Bronchial epithelial cell (primary cell): ENCODE measurements around the gene ACER2. TPM values are rescaled to one million over a fixed set of nuclear protein-coding genes. Genes with fewer than 3 reads are reported as not detected.
"Not testable (repeated sequence)": the region's sequence is repeated elsewhere in the genome, so short reads cannot be mapped to it uniquely, and the experiment has no call there.

Source experiments
- DNase-seq: peaks from one replicate; pipeline ENCODE4 v3.0.0-alpha.2; 2010; ENCODE audit warnings: low read depth
- FAIRE-seq: peaks from 2 replicates; lab custom pipeline; 2011; peaks lifted over from hg19 to GRCh38; lab: Jason Lieb, UNC
- H3K27me3 ChIP-seq: 2 replicates; pipeline ENCODE4 v1.5.1; 2011; ENCODE audit warnings: low read length; ENCODE audit not compliant: control insufficient read depth, insufficient read depth
- H3K36me3 ChIP-seq: 2 replicates; pipeline ENCODE4 v1.5.1; 2011; ENCODE audit warnings: low read length; ENCODE audit not compliant: control insufficient read depth, insufficient read depth
- H3K4me3 ChIP-seq: 2 replicates; pipeline ENCODE4 v1.5.1; 2011; ENCODE audit warnings: mild to moderate bottlenecking, low read depth, low read length, control low read depth
- CTCF ChIP-seq: IDR thresholded peaks from 2 replicates; pipeline ENCODE4 v1.5.1; 2011; ENCODE audit warnings: mild to moderate bottlenecking, moderate library complexity, low read length, control low read depth, inconsistent platforms; ENCODE audit not compliant: insufficient read depth, severe bottlenecking
- total RNA-seq: library from RNA; depleted of rRNA; stranded (reverse); fragments of >200 nt; gene quantifications from 2 replicates; pipeline ENCODE4 v1.2.1, GENCODE V29; 2014

The ACER2 gene
- total RNA-seq, 1 donor from 2014 or later, result 5.8 TPM

DNA sequence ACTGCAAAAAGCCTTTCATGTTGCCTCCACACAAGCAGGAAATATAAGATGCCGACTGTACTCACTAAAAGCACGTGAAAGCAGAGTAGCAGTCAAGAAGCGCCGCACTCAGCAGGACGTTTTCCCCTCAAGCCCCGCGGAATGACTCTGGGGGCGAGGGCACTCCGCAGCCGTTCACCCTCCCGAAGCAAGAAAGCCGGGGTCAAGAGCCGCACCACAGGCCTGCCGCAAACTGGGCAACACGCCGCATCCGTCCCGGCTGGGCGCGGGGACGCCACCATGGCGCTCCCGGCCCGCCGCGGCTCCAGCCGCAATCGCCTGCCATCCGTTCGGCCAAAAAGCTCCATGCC lies 29.1 kb upstream of the ACER2 start:
- Histone ChIP-seq H3K4me3 (peak overlapping the region; percentile 68), H3K36me3 (peaks cover 19% of the 10 kb centered on the region), H3K27me3 (no peaks in the 10 kb centered on the region)
- DNase-seq (no peak), FAIRE-seq (no peak)
- no peak for TF ChIP-seq CTCF

DNA sequence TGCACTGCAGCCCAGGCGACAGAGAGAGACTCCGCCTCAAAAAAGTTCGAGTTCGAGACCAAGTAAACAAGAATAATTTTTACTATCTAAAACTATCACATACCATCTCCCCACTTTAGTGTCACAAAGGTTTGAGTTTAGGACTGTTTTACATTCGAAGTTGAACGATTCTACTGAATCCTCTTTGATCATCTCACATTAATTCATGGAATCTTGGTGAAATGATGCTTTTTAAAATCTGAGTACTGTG lies 28.1 kb upstream of the ACER2 start:
- Histone ChIP-seq H3K4me3 (peak overlapping the region; percentile 68), H3K27me3 (no peaks in the 10 kb centered on the region), H3K36me3 (peaks cover 18% of the 10 kb centered on the region)
- DNase-seq (no peak), FAIRE-seq (no peak)
- TF ChIP-seq CTCF, result no peak

GRCh38 chr9:19381656-19382055 lies 27.2 kb upstream of the ACER2 start:
- H3K36me3 ChIP-seq, result peaks cover 14% of the 10 kb centered on the region
- no peak for FAIRE-seq
- no peaks in the 10 kb centered on the region for H3K27me3 ChIP-seq
- peak; percentile 22 for DNase-seq
- no peak overlapping the region for H3K4me3 ChIP-seq
- TF ChIP-seq CTCF, result no peak

GRCh38 chr9:19385212-19385611 lies 23.6 kb upstream of the ACER2 start:
- DNase-seq, H3K36me3 ChIP-seq, FAIRE-seq, H3K4me3 ChIP-seq, H3K27me3 ChIP-seq: not testable (repeated sequence)

- TF ChIP-seq CTCF, result no peak
- DNase-seq (no peak), FAIRE-seq (peak; percentile 7)
- Histone ChIP-seq H3K27me3 (no peaks in the 10 kb centered on the region), H3K36me3 (no peaks in the 10 kb centered on the region), H3K4me3 (no peak overlapping the region)
Measured at GRCh38 chr9:19385786-19386501, 22.9 kb upstream of the ACER2 start.

DNA sequence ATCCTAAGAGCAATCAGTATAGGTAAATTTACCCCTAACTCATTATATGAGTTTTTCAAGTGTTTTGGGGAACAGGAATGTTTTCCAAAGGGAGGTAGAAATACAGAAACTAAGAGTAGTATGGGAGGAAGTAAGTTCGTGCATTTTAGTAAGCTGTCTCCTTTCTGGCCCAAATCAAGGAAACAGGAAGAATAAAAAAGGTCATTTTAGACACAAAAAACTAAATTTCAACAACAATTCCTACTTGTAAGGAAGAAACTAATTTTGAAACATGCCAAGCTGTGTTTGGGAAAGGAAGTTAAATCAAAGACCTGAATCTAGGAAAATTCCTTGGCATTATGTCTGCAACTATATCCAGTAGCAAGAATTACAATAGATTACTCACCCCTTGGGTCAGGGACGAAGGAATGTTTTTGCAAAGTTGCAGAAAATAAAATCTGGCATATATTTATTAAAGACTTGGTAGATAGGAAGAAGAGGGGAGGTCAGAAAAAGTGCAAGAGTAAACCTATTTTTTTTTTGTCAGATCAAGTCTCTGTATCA lies 22.2 kb upstream of the ACER2 start:
- DNase-seq (no peak), FAIRE-seq (no peak)
- H3K36me3 ChIP-seq, result no peaks in the 10 kb centered on the region
- H3K27me3 ChIP-seq, result no peaks in the 10 kb centered on the region
- no peak overlapping the region for H3K4me3 ChIP-seq
- no peak for TF ChIP-seq CTCF
